Prostate gland (tissue), 2 donors: ENCODE results near the gene SLC13A4.

Source experiments
- CTCF ChIP-seq, 4 experiments: fragments of 200-600 bp in 2 of 4; fragments of 450-650 bp in 2 of 4; sonication (generic) in 2 of 4; IDR thresholded peaks; 1 replicate in 3 of 4; 2 replicates in 1 of 4; pipeline ENCODE4 v1.5.1; 2016 to 2019; ENCODE audit warnings: antibody characterized with exemption in 4 of 4, mild to moderate bottlenecking in 2 of 4, moderate library complexity in 2 of 4
- POLR2A ChIP-seq: fragments of 450-650 bp; IDR thresholded peaks from one replicate; pipeline ENCODE4 v1.6.1; 2016; ENCODE audit warnings: antibody characterized with exemption, mild to moderate bottlenecking

DNA sequence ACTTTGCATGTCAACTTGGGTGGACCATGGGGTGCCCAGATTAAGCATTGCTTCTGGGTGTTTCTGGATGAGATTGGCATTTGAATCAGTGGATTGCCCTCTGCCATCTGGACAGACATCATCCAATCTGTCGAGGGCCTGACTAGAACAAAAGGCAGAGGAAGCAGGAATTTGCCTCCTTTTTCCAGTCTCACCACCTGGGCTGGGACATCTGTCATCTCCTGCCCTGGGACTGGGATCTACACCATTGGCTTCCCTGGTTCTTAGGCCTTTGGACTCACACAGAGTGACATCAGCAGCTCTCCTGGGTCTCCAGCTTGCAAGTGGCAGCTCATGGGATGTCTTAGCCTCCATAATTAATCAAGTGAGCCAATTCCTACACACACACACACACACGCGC, 10.3 kb downstream of the SLC13A4 start:
- TF ChIP-seq POLR2A (no peak), CTCF (IDR thresholded peaks at IDR 0.05) (no peak)
